K562 (cell line): ENCODE results near the gene KIF3B.
A peak's percentile ranks its signal among the peaks of the same experiment; 100 is the strongest.

Experiments used
- CTCFL ChIP-seq: IDR thresholded peaks from 2 replicates; pipeline ENCODE4 v1.6.1; 2011; ENCODE audit warnings: borderline replicate concordance, low read depth, mild to moderate bottlenecking, moderate library complexity, low read length; ENCODE audit not compliant: insufficient read depth, poor library complexity, severe bottlenecking
- EP300 ChIP-seq: IDR thresholded peaks from 2 replicates; pipeline ENCODE4 v1.6.1; 2012; ENCODE audit warnings: low read length, improper control_type of control experiment
- ESRRA ChIP-seq: fragments of 450-650 bp; IDR thresholded peaks from 2 replicates; pipeline ENCODE4 v1.6.1; 2014; ENCODE audit warnings: low read depth, mild to moderate bottlenecking, moderate library complexity, borderline replicate concordance
- FOXJ2 ChIP-seq: fragments of 200-800 bp; sonication (Bioruptor generic); IDR thresholded peaks from 2 replicates; pipeline ENCODE4 v1.6.1; 2016; ENCODE audit warnings: missing genetic modification characterization, missing compliant biosample characterization
- GABPB1 ChIP-seq: sonication (generic); formaldehyde crosslinking; IDR thresholded peaks from 2 replicates; pipeline ENCODE4 v1.8.0; 2022; ENCODE audit warnings: mild to moderate bottlenecking, missing genetic modification reagents
- JUN ChIP-seq, 2 experiments: sonication (generic) in 1 of 2; formaldehyde crosslinking in 1 of 2; IDR thresholded peaks; 2 replicates each; pipeline versions ENCODE4 v1.6.1 to v1.8.0; 2012 to 2022; ENCODE audit warnings: borderline replicate concordance in 2 of 2, mild to moderate bottlenecking in 2 of 2, improper control_type of control experiment in 1 of 2, low read depth in 1 of 2, low read length in 1 of 2, missing genetic modification reagents in 1 of 2
- MYC ChIP-seq, 2 experiments: fragments of 250-450 bp in 1 of 2; sonication (Bioruptor Pico) in 1 of 2; IDR thresholded peaks; 2 replicates each; pipeline versions ENCODE4 v1.5.1 to v1.6.1; 2012 to 2021; ENCODE audit warnings: low read depth in 2 of 2, borderline replicate concordance in 1 of 2, improper control_type of control experiment in 1 of 2, low read length in 1 of 2, mild to moderate bottlenecking in 1 of 2, moderate library complexity in 1 of 2
- POLR2A ChIP-seq: fragments of 450-650 bp; conservative IDR thresholded peaks from 2 replicates; pipeline ENCODE4 v1.6.1; 2016
- RFX5 ChIP-seq: IDR thresholded peaks from 2 replicates; pipeline ENCODE4 v1.6.1; 2011; ENCODE audit warnings: low read depth, mild to moderate bottlenecking, improper control_type of control experiment, low read length
- SIN3A ChIP-seq, 2 experiments: fragments of 150-350 bp in 1 of 2; IDR thresholded peaks; 2 replicates each; pipeline ENCODE4 v1.6.1; 2011 to 2016; ENCODE audit warnings: borderline replicate concordance in 2 of 2, low read depth in 2 of 2, low read length in 2 of 2, mild to moderate bottlenecking in 2 of 2, moderate library complexity in 2 of 2; ENCODE audit not compliant: control insufficient read depth in 1 of 2
- SPI1 ChIP-seq: IDR thresholded peaks from 2 replicates; pipeline ENCODE4 v1.6.1; 2011; ENCODE audit warnings: low read depth, low read length, control low read depth, borderline replicate concordance
- ZNF12 ChIP-seq: sonication (generic); formaldehyde crosslinking; IDR thresholded peaks from 2 replicates; pipeline ENCODE4 v1.4.0; 2020; ENCODE audit warnings: mild to moderate bottlenecking, missing genetic modification reagents
- ZNF282 ChIP-seq: sonication (generic); formaldehyde crosslinking; IDR thresholded peaks from 2 replicates; pipeline ENCODE4 v1.8.1; 2023; ENCODE audit warnings: missing genetic modification reagents

DNA sequence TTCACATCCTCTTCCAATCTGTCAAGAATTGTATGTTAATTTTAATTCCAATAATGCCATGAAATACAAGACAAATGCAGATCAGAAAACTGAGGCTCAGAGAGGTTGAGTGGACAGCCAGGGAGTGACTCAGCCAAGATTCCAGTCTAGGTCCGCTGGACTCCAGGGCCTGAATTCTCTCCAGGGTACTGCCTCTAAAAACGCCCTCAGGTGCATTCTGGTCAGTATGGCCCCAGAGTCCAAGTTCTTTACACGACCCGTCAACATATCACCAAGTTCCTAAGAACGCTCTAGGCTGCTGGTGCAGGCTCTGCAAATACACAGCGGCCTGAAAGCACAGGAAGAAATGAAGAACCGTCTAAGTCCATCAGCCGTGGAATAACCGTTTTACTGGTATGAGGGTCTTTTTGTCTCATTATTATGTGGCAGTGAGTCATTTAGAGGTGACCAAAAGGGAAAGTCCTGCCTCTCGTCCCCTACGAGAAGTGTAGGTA is 80.0 kb downstream of the KIF3B start:
- TF ChIP-seq ZNF282 (CRISPR knock-in tag) (no peak), ZNF12 (CRISPR knock-in tag) (no peak), JUN (IDR thresholded peaks at IDR 0.05; ENCODE audit: borderline replicate concordance, low read depth, low read length) (0 out of 2 replicates have a peak, but pooled peaks have one; percentile 12), JUN (CRISPR knock-in tag; IDR thresholded peaks at IDR 0.05; ENCODE audit: borderline replicate concordance) (no peak), ESRRA (peak; percentile 10; the same call in 1 of the 2 replicates), FOXJ2 (no peak), SPI1 (no peak), MYC (IDR thresholded peaks at IDR 0.05; ENCODE audit: low read depth, low read length) (no peak), MYC (CRISPR knock-in tag; IDR thresholded peaks at IDR 0.05; ENCODE audit: borderline replicate concordance, low read depth) (no peak), SIN3A (IDR thresholded peaks at IDR 0.05; ENCODE audit: borderline replicate concordance in 2 of 2, control insufficient read depth in 1 of 2, low read depth in 2 of 2, low read length in 2 of 2) (no peak), EP300 (no peak), CTCFL (no peak), POLR2A (no peak), GABPB1 (CRISPR knock-in tag) (no peak), RFX5 (no peak)
